ENCODE results near the gene SLC36A4. TPM values are rescaled to one million over a fixed set of nuclear protein-coding genes. Genes with fewer than 3 reads are reported as not detected.

The SLC36A4 gene
- total and polyA plus RNA-seq, 2 of the 13 experiments (the other 11 are each of a cell fraction or from before 2014, with no cell fraction given): 7.3 to 9.5 TPM

DNA sequence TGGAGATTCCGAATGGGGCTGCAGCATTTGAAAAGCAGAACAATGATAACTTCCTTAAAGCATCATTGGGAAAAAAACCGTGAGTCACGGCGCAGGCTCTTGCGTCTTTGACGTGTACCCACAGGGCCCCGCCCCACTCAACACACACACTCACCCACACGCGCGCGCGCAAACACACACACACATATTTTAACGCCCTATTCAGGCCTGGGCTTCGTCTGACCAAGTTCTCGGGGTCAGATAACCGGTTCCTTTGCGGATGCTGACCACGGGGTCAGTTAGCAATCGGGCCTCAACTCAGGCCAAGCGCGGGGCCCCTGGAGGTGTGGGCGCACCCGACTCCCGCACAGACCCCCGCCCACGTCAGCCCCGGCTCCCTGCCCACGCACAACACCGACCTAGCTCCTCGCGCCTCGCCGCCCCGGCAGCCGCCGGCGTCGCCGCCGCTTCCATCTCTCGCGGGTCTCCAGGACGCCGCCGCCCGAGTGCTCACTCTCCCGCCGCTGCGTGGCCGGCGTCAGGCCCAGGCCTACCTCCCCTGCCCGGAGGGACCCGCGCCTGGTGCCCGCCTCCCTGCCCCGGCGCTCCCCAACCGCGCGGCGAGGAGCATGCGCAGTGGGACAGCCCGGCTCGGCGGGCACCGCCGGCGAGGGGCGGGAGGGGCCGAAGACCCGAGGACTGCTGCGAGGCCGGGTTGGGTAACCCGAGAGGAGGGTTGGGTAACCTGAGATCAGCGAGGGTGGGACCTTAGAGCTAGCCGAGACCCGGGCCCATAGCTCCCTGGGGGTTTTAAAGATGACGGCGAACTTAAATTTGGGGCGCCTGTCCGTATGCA lies at the start of gene SLC36A4 (continued):
- TF ChIP-seq, protein P1, sequence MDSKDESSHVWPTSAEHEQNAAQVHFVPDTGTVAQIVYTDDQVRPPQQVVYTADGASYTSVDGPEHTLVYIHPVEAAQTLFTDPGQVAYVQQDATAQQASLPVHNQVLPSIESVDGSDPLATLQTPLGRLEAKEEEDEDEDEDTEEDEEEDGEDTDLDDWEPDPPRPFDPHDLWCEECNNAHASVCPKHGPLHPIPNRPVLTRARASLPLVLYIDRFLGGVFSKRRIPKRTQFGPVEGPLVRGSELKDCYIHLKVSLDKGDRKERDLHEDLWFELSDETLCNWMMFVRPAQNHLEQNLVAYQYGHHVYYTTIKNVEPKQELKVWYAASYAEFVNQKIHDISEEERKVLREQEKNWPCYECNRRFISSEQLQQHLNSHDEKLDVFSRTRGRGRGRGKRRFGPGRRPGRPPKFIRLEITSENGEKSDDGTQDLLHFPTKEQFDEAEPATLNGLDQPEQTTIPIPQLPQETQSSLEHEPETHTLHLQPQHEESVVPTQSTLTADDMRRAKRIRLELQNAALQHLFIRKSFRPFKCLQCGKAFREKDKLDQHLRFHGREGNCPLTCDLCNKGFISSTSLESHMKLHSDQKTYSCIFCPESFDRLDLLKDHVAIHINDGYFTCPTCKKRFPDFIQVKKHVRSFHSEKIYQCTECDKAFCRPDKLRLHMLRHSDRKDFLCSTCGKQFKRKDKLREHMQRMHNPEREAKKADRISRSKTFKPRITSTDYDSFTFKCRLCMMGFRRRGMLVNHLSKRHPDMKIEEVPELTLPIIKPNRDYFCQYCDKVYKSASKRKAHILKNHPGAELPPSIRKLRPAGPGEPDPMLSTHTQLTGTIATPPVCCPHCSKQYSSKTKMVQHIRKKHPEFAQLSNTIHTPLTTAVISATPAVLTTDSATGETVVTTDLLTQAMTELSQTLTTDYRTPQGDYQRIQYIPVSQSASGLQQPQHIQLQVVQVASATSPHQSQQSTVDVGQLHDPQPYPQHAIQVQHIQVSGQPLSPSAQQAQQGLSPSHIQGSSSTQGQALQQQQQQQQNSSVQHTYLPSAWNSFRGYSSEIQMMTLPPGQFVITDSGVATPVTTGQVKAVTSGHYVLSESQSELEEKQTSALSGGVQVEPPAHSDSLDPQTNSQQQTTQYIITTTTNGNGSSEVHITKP (CRISPR knock-in tag; IDR thresholded peaks at IDR 0.05; ENCODE audit: low read depth): no peak
- TF ChIP-seq PHF21A (CRISPR knock-in tag; IDR thresholded peaks at IDR 0.05) (no peak), HOXA9 (CRISPR knock-in tag; IDR thresholded peaks at IDR 0.05; ENCODE audit: borderline replicate concordance) (peak; percentile 76; the same call in 1 of the 2 replicates), SRSF9 (IDR thresholded peaks at IDR 0.05; ENCODE audit: borderline replicate concordance, insufficient read depth, low read depth, low read length, poor library complexity, severe bottlenecking) (no peak), TOE1 (CRISPR knock-in tag; IDR thresholded peaks at IDR 0.05) (no peak; the same call in 1 of the 2 replicates), SAFB2 (CRISPR knock-in tag; IDR thresholded peaks at IDR 0.05; ENCODE audit: borderline replicate concordance, low read depth) (peak; percentile 87; the same call in 1 of the 2 replicates), RBFOX2 (IDR thresholded peaks at IDR 0.05; ENCODE audit: low read depth, low read length) (peak; percentile 92), SYNCRIP (IDR thresholded peaks at IDR 0.05; ENCODE audit: insufficient read depth, low read depth, low read length) (no peak), ERF (CRISPR knock-in tag; IDR thresholded peaks at IDR 0.05) (no peak), SIN3A (IDR thresholded peaks at IDR 0.05; ENCODE audit: borderline replicate concordance, low read depth, low read length) (no peak), FOXP1 (IDR thresholded peaks at IDR 0.05) (no peak), FOXP1 (CRISPR knock-in tag; IDR thresholded peaks at IDR 0.05) (no peak), U2AF1 (optimal IDR thresholded peaks at IDR 0.05; ENCODE audit: low read depth, low read length) (no peak)
- TF ChIP-seq, protein P2, sequence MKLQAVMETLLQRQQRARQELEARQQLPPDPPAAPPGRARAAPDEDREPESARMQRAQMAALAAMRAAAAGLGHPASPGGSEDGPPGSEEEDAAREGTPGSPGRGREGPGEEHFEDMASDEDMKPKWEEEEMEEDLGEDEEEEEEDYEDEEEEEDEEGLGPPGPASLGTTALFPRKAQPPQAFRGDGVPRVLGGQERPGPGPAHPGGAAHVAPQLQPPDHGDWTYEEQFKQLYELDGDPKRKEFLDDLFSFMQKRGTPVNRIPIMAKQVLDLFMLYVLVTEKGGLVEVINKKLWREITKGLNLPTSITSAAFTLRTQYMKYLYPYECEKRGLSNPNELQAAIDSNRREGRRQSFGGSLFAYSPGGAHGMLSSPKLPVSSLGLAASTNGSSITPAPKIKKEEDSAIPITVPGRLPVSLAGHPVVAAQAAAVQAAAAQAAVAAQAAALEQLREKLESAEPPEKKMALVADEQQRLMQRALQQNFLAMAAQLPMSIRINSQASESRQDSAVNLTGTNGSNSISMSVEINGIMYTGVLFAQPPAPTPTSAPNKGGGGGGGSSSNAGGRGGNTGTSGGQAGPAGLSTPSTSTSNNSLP (IDR thresholded peaks at IDR 0.05; ENCODE audit: low read depth, low read length): no peak
- TF ChIP-seq, protein P3, sequence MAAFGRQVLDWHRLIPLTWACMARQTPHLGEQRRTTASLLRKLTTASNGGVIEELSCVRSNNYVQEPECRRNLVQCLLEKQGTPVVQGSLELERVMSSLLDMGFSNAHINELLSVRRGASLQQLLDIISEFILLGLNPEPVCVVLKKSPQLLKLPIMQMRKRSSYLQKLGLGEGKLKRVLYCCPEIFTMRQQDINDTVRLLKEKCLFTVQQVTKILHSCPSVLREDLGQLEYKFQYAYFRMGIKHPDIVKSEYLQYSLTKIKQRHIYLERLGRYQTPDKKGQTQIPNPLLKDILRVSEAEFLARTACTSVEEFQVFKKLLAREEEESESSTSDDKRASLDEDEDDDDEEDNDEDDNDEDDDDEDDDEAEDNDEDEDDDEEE (CRISPR knock-in tag; IDR thresholded peaks at IDR 0.05): peak; percentile 95; the same call in 1 of the 2 replicates
- TF ChIP-seq, protein P4, sequence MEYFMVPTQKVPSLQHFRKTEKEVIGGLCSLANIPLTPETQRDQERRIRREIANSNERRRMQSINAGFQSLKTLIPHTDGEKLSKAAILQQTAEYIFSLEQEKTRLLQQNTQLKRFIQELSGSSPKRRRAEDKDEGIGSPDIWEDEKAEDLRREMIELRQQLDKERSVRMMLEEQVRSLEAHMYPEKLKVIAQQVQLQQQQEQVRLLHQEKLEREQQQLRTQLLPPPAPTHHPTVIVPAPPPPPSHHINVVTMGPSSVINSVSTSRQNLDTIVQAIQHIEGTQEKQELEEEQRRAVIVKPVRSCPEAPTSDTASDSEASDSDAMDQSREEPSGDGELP (IDR thresholded peaks at IDR 0.05; ENCODE audit: borderline replicate concordance, low read depth): no peak
- TF ChIP-seq, protein P5, sequence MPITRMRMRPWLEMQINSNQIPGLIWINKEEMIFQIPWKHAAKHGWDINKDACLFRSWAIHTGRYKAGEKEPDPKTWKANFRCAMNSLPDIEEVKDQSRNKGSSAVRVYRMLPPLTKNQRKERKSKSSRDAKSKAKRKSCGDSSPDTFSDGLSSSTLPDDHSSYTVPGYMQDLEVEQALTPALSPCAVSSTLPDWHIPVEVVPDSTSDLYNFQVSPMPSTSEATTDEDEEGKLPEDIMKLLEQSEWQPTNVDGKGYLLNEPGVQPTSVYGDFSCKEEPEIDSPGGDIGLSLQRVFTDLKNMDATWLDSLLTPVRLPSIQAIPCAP (CRISPR knock-in tag; IDR thresholded peaks at IDR 0.05; ENCODE audit: low read depth): no peak
- TF ChIP-seq, protein P6, sequence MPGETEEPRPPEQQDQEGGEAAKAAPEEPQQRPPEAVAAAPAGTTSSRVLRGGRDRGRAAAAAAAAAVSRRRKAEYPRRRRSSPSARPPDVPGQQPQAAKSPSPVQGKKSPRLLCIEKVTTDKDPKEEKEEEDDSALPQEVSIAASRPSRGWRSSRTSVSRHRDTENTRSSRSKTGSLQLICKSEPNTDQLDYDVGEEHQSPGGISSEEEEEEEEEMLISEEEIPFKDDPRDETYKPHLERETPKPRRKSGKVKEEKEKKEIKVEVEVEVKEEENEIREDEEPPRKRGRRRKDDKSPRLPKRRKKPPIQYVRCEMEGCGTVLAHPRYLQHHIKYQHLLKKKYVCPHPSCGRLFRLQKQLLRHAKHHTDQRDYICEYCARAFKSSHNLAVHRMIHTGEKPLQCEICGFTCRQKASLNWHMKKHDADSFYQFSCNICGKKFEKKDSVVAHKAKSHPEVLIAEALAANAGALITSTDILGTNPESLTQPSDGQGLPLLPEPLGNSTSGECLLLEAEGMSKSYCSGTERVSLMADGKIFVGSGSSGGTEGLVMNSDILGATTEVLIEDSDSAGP (CRISPR knock-in tag; IDR thresholded peaks at IDR 0.05; ENCODE audit: borderline replicate concordance): peak; percentile 87; the same call in 1 of the 2 replicates

Measured in HepG2 (cell line).